ENCODE data around the gene TMEM156.

- no peak for TF ChIP-seq CTCF (conservative IDR thresholded peaks at IDR 0.05 in 1 of 2, IDR thresholded peaks at IDR 0.05 in 1 of 2; ENCODE audit: low read depth in 1 of 2, low read length in 2 of 2)
- no peak for TF ChIP-seq EZH2 (IDR thresholded peaks at IDR 0.05; ENCODE audit: low read length, missing control alignments)
Measured at GRCh38 chr4:38964942-38965775, 67.0 kb downstream of the TMEM156 start.

Measured in fibroblast of lung (primary cell).